B cell (primary cell): Measurements from ENCODE around the gene FRG1.
"Not testable (repeated sequence)": the region's sequence is repeated elsewhere in the genome, so short reads cannot be mapped to it uniquely, and the experiment has no call there.

Source experiments
- CTCF ChIP-seq: fragments of 200-600 bp; IDR thresholded peaks from one replicate; pipeline ENCODE4 v1.8.0; 2022; ENCODE audit warnings: antibody characterized with exemption, mild to moderate bottlenecking
- EZH2 ChIP-seq: IDR thresholded peaks from 2 replicates; pipeline ENCODE4 v1.6.1; 2012; ENCODE audit warnings: borderline replicate concordance, low read depth, mild to moderate bottlenecking, moderate library complexity, low read length; ENCODE audit not compliant: insufficient read depth, poor library complexity, severe bottlenecking

GRCh38 chr4:189926742-189927141 lies 13.9 kb upstream of the FRG1 start:
- TF ChIP-seq CTCF, EZH2: not testable (repeated sequence)
